A549 (cell line): ENCODE results near the gene SLCO2A1.

Source experiments
- CEBPB ChIP-seq, 2 experiments: fragments of >200 bp in 1 of 2; sonication (Bioruptor Twin) in 1 of 2; formaldehyde crosslinking in 1 of 2; IDR thresholded peaks; 2 replicates each; pipeline ENCODE4 v1.6.1; 2012 to 2016
- CHD2 ChIP-seq: fragments of 150-350 bp; IDR thresholded peaks from 2 replicates; pipeline ENCODE4 v1.6.1; 2014; ENCODE audit warnings: low read length; ENCODE audit not compliant: partially characterized antibody
- CTCF ChIP-seq: fragments of >200 bp; sonication (Bioruptor Twin); formaldehyde crosslinking; IDR thresholded peaks from 3 replicates; pipeline ENCODE4 v1.5.1; 2016
- EP300 ChIP-seq, 2 experiments: fragments of >200 bp; sonication (Bioruptor Twin); formaldehyde crosslinking; IDR thresholded peaks; 2 replicates in 1 of 2; 3 replicates in 1 of 2; pipeline ENCODE4 v1.6.1; 2016 to 2017
- FOSL2 ChIP-seq, 2 experiments: fragments of 450-650 bp in 1 of 2; fragments of >200 bp in 1 of 2; sonication (Bioruptor Twin) in 1 of 2; formaldehyde crosslinking; IDR thresholded peaks; 2 replicates each; pipeline versions ENCODE4 v1.5.0 to v1.6.1; 2016 to 2020; ENCODE audit warnings: mild to moderate bottlenecking in 1 of 2, moderate library complexity in 1 of 2
- JUNB ChIP-seq: fragments of >200 bp; sonication (Bioruptor Twin); formaldehyde crosslinking; IDR thresholded peaks from 2 replicates; pipeline ENCODE4 v1.6.1; 2016
- MAX ChIP-seq: IDR thresholded peaks from 2 replicates; pipeline ENCODE4 v1.6.1; 2012
- PBX3 ChIP-seq: IDR thresholded peaks from 2 replicates; pipeline ENCODE4 v1.6.1; 2012
- POLR2A ChIP-seq: IDR thresholded peaks from 2 replicates; pipeline ENCODE4 v1.6.1; 2012; ENCODE audit warnings: mild to moderate bottlenecking, low read length
- RAD21 ChIP-seq, 2 experiments: fragments of >200 bp in 1 of 2; sonication (Bioruptor Twin) in 1 of 2; formaldehyde crosslinking in 1 of 2; IDR thresholded peaks in 1 of 2; conservative IDR thresholded peaks in 1 of 2; 2 replicates in 1 of 2; 3 replicates in 1 of 2; pipeline ENCODE4 v1.6.1; 2012 to 2018; ENCODE audit warnings: inconsistent platforms in 1 of 2
- RFX5 ChIP-seq: fragments of 450-650 bp; IDR thresholded peaks from 2 replicates; pipeline ENCODE4 v1.7.1; 2014; ENCODE audit warnings: antibody characterized with exemption, mild to moderate bottlenecking, moderate library complexity
- SMC3 ChIP-seq: fragments of >200 bp; sonication (Bioruptor Twin); formaldehyde crosslinking; IDR thresholded peaks from 3 replicates; pipeline ENCODE4 v1.6.1; 2018; ENCODE audit warnings: inconsistent platforms
- ZFP36 ChIP-seq: fragments of 450-650 bp; IDR thresholded peaks from 2 replicates; pipeline ENCODE4 v1.6.1; 2014; ENCODE audit warnings: borderline replicate concordance; ENCODE audit not compliant: partially characterized antibody

GRCh38 chr3:133973249-133973980 lies 56.3 kb downstream of the SLCO2A1 start:
- TF ChIP-seq CTCF, result no peak
- no peak for TF ChIP-seq POLR2A
- TF ChIP-seq CHD2, result no peak
- TF ChIP-seq CEBPB (IDR thresholded peaks at IDR 0.05), result no peak
- TF ChIP-seq EP300 (IDR thresholded peaks at IDR 0.05), result no peak
- no peak for TF ChIP-seq MAX
- TF ChIP-seq PBX3, result no peak
- no peak for TF ChIP-seq RAD21 (conservative IDR thresholded peaks at IDR 0.05 in 1 of 2, IDR thresholded peaks at IDR 0.05 in 1 of 2)
- TF ChIP-seq RFX5, result no peak
- TF ChIP-seq FOSL2 (IDR thresholded peaks at IDR 0.05), result no peak
- TF ChIP-seq FOSL2 (CRISPR knock-in tag; IDR thresholded peaks at IDR 0.05), result no peak
- TF ChIP-seq JUNB, result no peak
- TF ChIP-seq ZFP36, result no peak
- TF ChIP-seq SMC3, result no peak
